NCI-H1105 (cell line): Measurements from ENCODE around the gene FOXO1.

Experiments used
- DNase-seq: peaks from one replicate; lab custom pipeline; 2025; lab: John Stamatoyannopoulos, UW

FOXO1 gene

GRCh38 chr13:40506592-40507446 is 159.6 kb downstream of the FOXO1 start:
- DNase-seq: no peak
